Left lung (tissue), 14 donors: ENCODE results near the gene EHMT1. TPM values are rescaled to one million over a fixed set of nuclear protein-coding genes. Genes with fewer than 3 reads are reported as not detected.
A peak's percentile ranks its signal among the peaks of the same experiment; 100 is the strongest.

Experiments
- ATAC-seq: fragments of 200-7000 bp; cut with Tn5 transposase; one replicate; pipeline ENCODE4 v1.9.1; 2020; ENCODE audit warnings: moderate library complexity
- DNase-seq, 4 donors: peaks; one replicate each; pipeline ENCODE4 v3.0.0-alpha.2; 2013 to 2020
- H3K27ac ChIP-seq, 2 donors: fragments of 200-600 bp; sonication (generic) in 1 of 2; one replicate each; pipeline versions ENCODE4 v1.5.0 to v1.8.0; 2020 to 2021
- H3K27me3 ChIP-seq, 2 donors: fragments of 200-600 bp; sonication (generic) in 1 of 2; one replicate each; pipeline versions ENCODE4 v1.5.0 to v1.8.0; 2020 to 2021
- H3K36me3 ChIP-seq, 2 donors: fragments of 200-600 bp; sonication (generic) in 1 of 2; one replicate each; pipeline versions ENCODE4 v1.5.0 to v1.8.0; 2020 to 2021
- H3K4me1 ChIP-seq, 2 donors: fragments of 200-600 bp; one replicate each; pipeline ENCODE4 v1.8.0; 2021
- H3K4me3 ChIP-seq, 2 donors: fragments of 200-600 bp; sonication (generic) in 1 of 2; one replicate each; pipeline versions ENCODE4 v1.5.0 to v1.8.0; 2020 to 2021; ENCODE audit warnings: mild to moderate bottlenecking in 1 of 2
- H3K9me3 ChIP-seq, 2 donors: fragments of 200-600 bp; sonication (generic) in 1 of 2; one replicate each; pipeline versions ENCODE4 v1.5.0 to v1.8.0; 2020 to 2021
- CTCF ChIP-seq, 2 donors: fragments of 200-600 bp; sonication (generic) in 1 of 2; IDR thresholded peaks; one replicate each; pipeline versions ENCODE4 v1.5.0 to v1.8.0; 2021; ENCODE audit warnings: antibody characterized with exemption in 2 of 2
- intact Hi-C, 2 donors: fragments of 100-400 bp; cut with DNase I; formaldehyde crosslinking; loops; one replicate each; pipeline versions ENCODE4 v1.11.2 to v1.14.2; 2022
- long read RNA-seq, 12 donors: library from polyadenylated mRNA in 2 of 12; unstranded in 2 of 12; transcript quantifications; one replicate each; pipeline ENCODE4 v2.0.0 and lab custom pipeline, GENCODE V29; 2019 to 2026
- polyA plus RNA-seq, 6 donors: library from polyadenylated mRNA; unstranded; fragments of 120-200 nt; gene quantifications; one replicate each; pipeline ENCODE4 v1.2.1, GENCODE V29; 2013; ENCODE audit not compliant: insufficient read length in 6 of 6
- total RNA-seq, 2 donors: library from RNA; stranded (reverse); fragmentation: NEBNext Ultra II Directional; extraction: Animal tissue kit (Norgen Biotek cat#: 25700); gene quantifications; one replicate each; pipeline ENCODE4 v1.2.1, GENCODE V29; 2021
- donor health status: DM: no; HTN: yes; CAD: no.
- donor health status: DM: no; HTN: no; CAD: no.

Gene EHMT1
- total RNA-seq (10 to 100 TPM; 71.5 to 79.8 TPM), polyA plus RNA-seq (10 to 100 TPM; 77.9 to 92.7 (median 85.8) TPM)
- long read RNA-seq, donor 1, partial matches to known transcripts, result 20 of 28 reads
- long read RNA-seq, donor 1, other reads (novel, unspliced or antisense), result 0 of 28 reads
- long read RNA-seq, donor 2, partial matches to known transcripts, result 5 of 11 reads
- long read RNA-seq, donor 2, other reads (novel, unspliced or antisense), result 0 of 11 reads
- long read RNA-seq, donor 3, full-length matches to known transcripts, result 1 of 1 reads
- long read RNA-seq, donor 3, partial matches to known transcripts, result 0 of 1 reads
- long read RNA-seq, donor 3, other reads (novel, unspliced or antisense), result 0 of 1 reads
- long read RNA-seq, donor 4, partial matches to known transcripts, result 27 of 30 reads
- long read RNA-seq, donor 4, other reads (novel, unspliced or antisense), result 1 of 30 reads
- long read RNA-seq, donor 5, partial matches to known transcripts, result 0 of 1 reads
- long read RNA-seq, donor 5, other reads (novel, unspliced or antisense), result 0 of 1 reads
- long read RNA-seq, donor 6, partial matches to known transcripts, result 0 of 1 reads
- long read RNA-seq, donor 6, other reads (novel, unspliced or antisense), result 0 of 1 reads
- long read RNA-seq, donor 7, partial matches to known transcripts, result 0 of 2 reads
- long read RNA-seq, donor 7, other reads (novel, unspliced or antisense), result 0 of 2 reads
- long read RNA-seq, donor 8, partial matches to known transcripts, result 0 of 4 reads
- long read RNA-seq, donor 8, other reads (novel, unspliced or antisense), result 0 of 4 reads
- long read RNA-seq, donor 9, result 0 reads
- long read RNA-seq, donor 10, partial matches to known transcripts, result 16 of 29 reads
- long read RNA-seq, donor 10, other reads (novel, unspliced or antisense), result 10 of 29 reads
- long read RNA-seq, donor 11, partial matches to known transcripts, result 7 of 10 reads
- long read RNA-seq, donor 11, other reads (novel, unspliced or antisense), result 0 of 10 reads
- long read RNA-seq, donor 12, full-length matches to known transcripts, result 4 of 4 reads
- long read RNA-seq, donor 12, partial matches to known transcripts, result 0 of 4 reads
- long read RNA-seq, donor 12, other reads (novel, unspliced or antisense), result 0 of 4 reads

- Histone ChIP-seq H3K27ac (peak within 1 kb of the TSS; percentile 87 to 91), H3K27me3 (no peaks in the 10 kb centered on the region), H3K36me3 (peaks cover 0 to 33% of the 10 kb centered on the region in 2 donors), H3K4me1 (peaks cover 22 to 61% of the 10 kb centered on the region in 2 donors), H3K4me3 (peak within 1 kb of the TSS; percentile 77 to 86), H3K9me3 (no peaks in the 10 kb centered on the region)
- ATAC-seq (peak; percentile 76), DNase-seq (peak; percentile 81 to 95 (median 91))
- TF ChIP-seq CTCF (IDR thresholded peaks at IDR 0.05), result no peak
- intact Hi-C loops, result no loop called here
Observed at GRCh38 chr9:137618105-137619067, at the start of gene EHMT1. Gene EHMT1 (plus strand): TSS chr9:137619005. CDS start chr9:137619029, 24 bp downstream.

GRCh38 chr9:137569609-137570203, 49.1 kb upstream of the EHMT1 start:
- TF ChIP-seq CTCF (IDR thresholded peaks at IDR 0.05), result no peak
- no peak overlapping the region for H3K4me3 ChIP-seq
- H3K27me3 ChIP-seq, result no peaks in the 10 kb centered on the region
- no peaks in the 10 kb centered on the region for H3K4me1 ChIP-seq
- H3K9me3 ChIP-seq, result peaks cover 0 to 3% of the 10 kb centered on the region in 2 donors
- peaks cover 0 to 49% of the 10 kb centered on the region in 2 donors for H3K36me3 ChIP-seq
- intact Hi-C loops, result no loop called here
- ATAC-seq (no peak), DNase-seq (no peak)
- no peak overlapping the region for H3K27ac ChIP-seq

GRCh38 chr9:137570566-137570965, 48.2 kb upstream of the EHMT1 start:
- peaks cover 0 to 3% of the 10 kb centered on the region in 2 donors for H3K4me1 ChIP-seq
- H3K27ac ChIP-seq, result no peak overlapping the region
- H3K4me3 ChIP-seq, result no peak overlapping the region
- TF ChIP-seq CTCF (IDR thresholded peaks at IDR 0.05), result no peak
- intact Hi-C loops, result no loop called here
- no peak for DNase-seq
- peaks cover 0 to 55% of the 10 kb centered on the region in 2 donors for H3K36me3 ChIP-seq
- ATAC-seq, result no peak
- no peaks in the 10 kb centered on the region for H3K27me3 ChIP-seq
- H3K9me3 ChIP-seq, result peaks cover 0 to 3% of the 10 kb centered on the region in 2 donors

- H3K4me1 ChIP-seq, result peaks cover 11 to 32% of the 10 kb centered on the region in 2 donors
- H3K9me3 ChIP-seq, result no peaks in the 10 kb centered on the region
- H3K27ac ChIP-seq, result no peak overlapping the region
- no peaks in the 10 kb centered on the region for H3K27me3 ChIP-seq
- ATAC-seq, result no peak
- no peak overlapping the region for H3K4me3 ChIP-seq
- no peak for DNase-seq
- TF ChIP-seq CTCF (IDR thresholded peaks at IDR 0.05), result no peak
- intact Hi-C loops, result no loop called here
- H3K36me3 ChIP-seq, result peaks cover 0 to 61% of the 10 kb centered on the region in 2 donors
Observed at GRCh38 chr9:137574192-137574591, 44.6 kb upstream of the EHMT1 start.
